HG03469 (cell line): ENCODE measurements around the gene PPP5C.
A peak's percentile ranks its signal among the peaks of the same experiment; 100 is the strongest.
"Not testable (repeated sequence)": the region's sequence is repeated elsewhere in the genome, so short reads cannot be mapped to it uniquely, and the experiment has no call there.

Experiments
- ATAC-seq: cut with Tn5 transposase; IDR thresholded peaks from one replicate; pipeline ENCODE4 v1.9.1; 2021; ENCODE audit warnings: mild to moderate bottlenecking, moderate library complexity, moderate number of reproducible peaks; ENCODE audit not compliant: unreplicated experiment

PPP5C gene

GRCh38 chr19:46346821-46347571 is at the start of gene PPP5C:
TSS of gene PPP5C (plus strand) at chr19:46347087. CDS start at chr19:46347097, 10 bp downstream.
- peak; percentile 43 for ATAC-seq

- no peak for ATAC-seq
Observed at GRCh38 chr19:46297700-46298478, 49.0 kb upstream of the PPP5C start.

GRCh38 chr19:46298479-46299003 is 48.3 kb upstream of the PPP5C start:
- ATAC-seq, result no peak

GRCh38 chr19:46299004-46299509 is 47.8 kb upstream of the PPP5C start:
- no peak for ATAC-seq

- no peak for ATAC-seq
Observed at GRCh38 chr19:46299695-46300094, 47.2 kb upstream of the PPP5C start.

- ATAC-seq, result no peak
Observed at GRCh38 chr19:46303322-46303690, 43.6 kb upstream of the PPP5C start.

GRCh38 chr19:46303691-46304397 is 43.0 kb upstream of the PPP5C start:
- ATAC-seq, result no peak

- ATAC-seq, result no peak
Observed at GRCh38 chr19:46306501-46306900, 40.4 kb upstream of the PPP5C start.

- ATAC-seq, result no peak
Observed at GRCh38 chr19:46308510-46308909, 38.4 kb upstream of the PPP5C start.

GRCh38 chr19:46309056-46309455 is 37.8 kb upstream of the PPP5C start:
- ATAC-seq, result no peak

GRCh38 chr19:46311444-46311843 is 35.4 kb upstream of the PPP5C start:
- ATAC-seq, result no peak

GRCh38 chr19:46313540-46314469 is 33.1 kb upstream of the PPP5C start:
- ATAC-seq, result not testable (repeated sequence)

- ATAC-seq, result no peak
Observed at GRCh38 chr19:46317339-46317738, 29.5 kb upstream of the PPP5C start.

- ATAC-seq, result no peak
Observed at GRCh38 chr19:46319613-46320012, 27.3 kb upstream of the PPP5C start.

- no peak for ATAC-seq
Observed at GRCh38 chr19:46320559-46320958, 26.3 kb upstream of the PPP5C start.

GRCh38 chr19:46321653-46322052 is 25.2 kb upstream of the PPP5C start:
- ATAC-seq, result no peak

GRCh38 chr19:46323227-46323626 is 23.7 kb upstream of the PPP5C start:
- ATAC-seq, result not testable (repeated sequence)

GRCh38 chr19:46324277-46324676 is 22.6 kb upstream of the PPP5C start:
- ATAC-seq, result no peak

- ATAC-seq, result no peak
Observed at GRCh38 chr19:46326608-46327007, 20.3 kb upstream of the PPP5C start.

GRCh38 chr19:46328079-46328478 is 18.8 kb upstream of the PPP5C start:
- no peak for ATAC-seq
